ENCODE measurements around the gene TXNL4B. TPM values are rescaled to one million over a fixed set of nuclear protein-coding genes. Genes with fewer than 3 reads are reported as not detected.

The TXNL4B gene
- total RNA-seq, 1 experiment from 2014 or later = 7.7 TPM

DNA sequence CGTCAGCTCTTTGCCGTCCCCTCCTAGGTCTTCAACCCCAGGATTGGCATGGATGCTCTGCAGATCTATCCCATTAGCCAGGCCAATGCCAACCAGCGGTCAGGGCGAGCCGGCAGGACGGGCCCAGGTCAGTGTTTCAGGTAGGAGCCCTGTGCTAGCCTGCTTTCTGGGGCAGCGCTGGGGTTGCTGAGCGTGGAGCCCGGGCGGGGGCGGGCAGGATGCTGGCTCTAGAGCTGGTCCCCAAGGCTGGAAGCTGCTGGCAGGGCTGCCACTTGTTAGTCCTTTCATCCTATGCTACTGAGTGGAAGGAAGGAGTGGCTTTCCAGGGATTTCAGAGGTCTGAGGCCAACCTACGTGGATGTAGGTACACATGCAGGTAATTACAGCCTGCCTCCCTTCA is 12.6 kb upstream of the TXNL4B start:
- no peak for TF ChIP-seq SIN3A (IDR thresholded peaks at IDR 0.05; ENCODE audit: borderline replicate concordance, insufficient read depth, low read depth, low read length)
- TF ChIP-seq POLR2AphosphoS5 (IDR thresholded peaks at IDR 0.05; ENCODE audit: low read depth, low read length) = no peak
- TF ChIP-seq TCF7L2 (IDR thresholded peaks at IDR 0.05; ENCODE audit: low read depth, low read length) = no peak
- TF ChIP-seq, protein P1, sequence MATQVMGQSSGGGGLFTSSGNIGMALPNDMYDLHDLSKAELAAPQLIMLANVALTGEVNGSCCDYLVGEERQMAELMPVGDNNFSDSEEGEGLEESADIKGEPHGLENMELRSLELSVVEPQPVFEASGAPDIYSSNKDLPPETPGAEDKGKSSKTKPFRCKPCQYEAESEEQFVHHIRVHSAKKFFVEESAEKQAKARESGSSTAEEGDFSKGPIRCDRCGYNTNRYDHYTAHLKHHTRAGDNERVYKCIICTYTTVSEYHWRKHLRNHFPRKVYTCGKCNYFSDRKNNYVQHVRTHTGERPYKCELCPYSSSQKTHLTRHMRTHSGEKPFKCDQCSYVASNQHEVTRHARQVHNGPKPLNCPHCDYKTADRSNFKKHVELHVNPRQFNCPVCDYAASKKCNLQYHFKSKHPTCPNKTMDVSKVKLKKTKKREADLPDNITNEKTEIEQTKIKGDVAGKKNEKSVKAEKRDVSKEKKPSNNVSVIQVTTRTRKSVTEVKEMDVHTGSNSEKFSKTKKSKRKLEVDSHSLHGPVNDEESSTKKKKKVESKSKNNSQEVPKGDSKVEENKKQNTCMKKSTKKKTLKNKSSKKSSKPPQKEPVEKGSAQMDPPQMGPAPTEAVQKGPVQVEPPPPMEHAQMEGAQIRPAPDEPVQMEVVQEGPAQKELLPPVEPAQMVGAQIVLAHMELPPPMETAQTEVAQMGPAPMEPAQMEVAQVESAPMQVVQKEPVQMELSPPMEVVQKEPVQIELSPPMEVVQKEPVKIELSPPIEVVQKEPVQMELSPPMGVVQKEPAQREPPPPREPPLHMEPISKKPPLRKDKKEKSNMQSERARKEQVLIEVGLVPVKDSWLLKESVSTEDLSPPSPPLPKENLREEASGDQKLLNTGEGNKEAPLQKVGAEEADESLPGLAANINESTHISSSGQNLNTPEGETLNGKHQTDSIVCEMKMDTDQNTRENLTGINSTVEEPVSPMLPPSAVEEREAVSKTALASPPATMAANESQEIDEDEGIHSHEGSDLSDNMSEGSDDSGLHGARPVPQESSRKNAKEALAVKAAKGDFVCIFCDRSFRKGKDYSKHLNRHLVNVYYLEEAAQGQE (IDR thresholded peaks at IDR 0.05; ENCODE audit: insufficient read depth in 1 of 2, low read depth in 2 of 2, low read length in 1 of 2) = no peak
- TF ChIP-seq, protein P2, sequence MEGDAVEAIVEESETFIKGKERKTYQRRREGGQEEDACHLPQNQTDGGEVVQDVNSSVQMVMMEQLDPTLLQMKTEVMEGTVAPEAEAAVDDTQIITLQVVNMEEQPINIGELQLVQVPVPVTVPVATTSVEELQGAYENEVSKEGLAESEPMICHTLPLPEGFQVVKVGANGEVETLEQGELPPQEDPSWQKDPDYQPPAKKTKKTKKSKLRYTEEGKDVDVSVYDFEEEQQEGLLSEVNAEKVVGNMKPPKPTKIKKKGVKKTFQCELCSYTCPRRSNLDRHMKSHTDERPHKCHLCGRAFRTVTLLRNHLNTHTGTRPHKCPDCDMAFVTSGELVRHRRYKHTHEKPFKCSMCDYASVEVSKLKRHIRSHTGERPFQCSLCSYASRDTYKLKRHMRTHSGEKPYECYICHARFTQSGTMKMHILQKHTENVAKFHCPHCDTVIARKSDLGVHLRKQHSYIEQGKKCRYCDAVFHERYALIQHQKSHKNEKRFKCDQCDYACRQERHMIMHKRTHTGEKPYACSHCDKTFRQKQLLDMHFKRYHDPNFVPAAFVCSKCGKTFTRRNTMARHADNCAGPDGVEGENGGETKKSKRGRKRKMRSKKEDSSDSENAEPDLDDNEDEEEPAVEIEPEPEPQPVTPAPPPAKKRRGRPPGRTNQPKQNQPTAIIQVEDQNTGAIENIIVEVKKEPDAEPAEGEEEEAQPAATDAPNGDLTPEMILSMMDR (IDR thresholded peaks at IDR 0.05) = no peak
- peaks cover 7% of the 10 kb centered on the region for H3K36me3 ChIP-seq (ENCODE audit: control insufficient read depth, insufficient read depth, low read length)
- no peaks in the 10 kb centered on the region for H3K9me3 ChIP-seq (ENCODE audit: control insufficient read depth, insufficient read depth, low read depth, low read length)
- H3K27me3 ChIP-seq (ENCODE audit: control insufficient read depth, insufficient read depth, low read length) = no peaks in the 10 kb centered on the region
- BruUV-seq (replicated peaks) = no TSS peak
- ATAC-seq (no peak), DNase-seq (ENCODE audit: low read depth, low spot score) (no peak)
- H3K27ac ChIP-seq (ENCODE audit: low read length) = no peak overlapping the region
- ChIA-PET POLR2A (no interaction called here), CTCF (interaction anchor here (0.6 kb wide), 1 partner anchor 24 kb away, joined by 10 read pairs; no protein-coding TSS in a partner anchor)
- intact Hi-C loops (cut with micrococcal nuclease; ENCODE audit: unreplicated experiment) = no loop called here
- H3K4me3 ChIP-seq (ENCODE audit: low read depth in 2 of 2, low read length in 2 of 2) = no peak overlapping the region
- no peaks in the 10 kb centered on the region for H3K4me1 ChIP-seq (ENCODE audit: control insufficient read depth, insufficient read depth, low read length)
- in situ Hi-C loops (cut with HindIII; ENCODE audit: low pct_unique_long_range_greater_than_20kb, low sequenced_read_pairs) = no loop called here

DNA sequence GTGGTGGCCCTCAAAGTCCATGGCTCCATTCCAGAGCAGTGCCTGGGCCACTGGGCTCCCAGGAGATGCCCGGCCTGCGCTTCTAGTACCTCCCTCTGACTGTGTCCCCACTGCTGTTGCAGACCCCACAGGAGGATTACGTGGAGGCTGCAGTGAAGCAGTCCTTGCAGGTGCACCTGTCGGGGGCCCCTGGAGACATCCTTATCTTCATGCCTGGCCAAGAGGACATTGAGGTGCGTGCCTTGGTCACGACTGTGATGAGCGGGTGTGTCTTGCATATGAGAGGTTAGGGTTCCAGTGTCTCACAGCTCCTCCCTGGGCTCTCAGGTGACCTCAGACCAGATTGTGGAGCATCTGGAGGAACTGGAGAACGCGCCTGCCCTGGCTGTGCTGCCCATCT is 11.5 kb upstream of the TXNL4B start:
- Histone ChIP-seq H3K4me1 (ENCODE audit: control insufficient read depth, insufficient read depth, low read length) (no peaks in the 10 kb centered on the region), H3K9me3 (ENCODE audit: control insufficient read depth, insufficient read depth, low read depth, low read length) (no peaks in the 10 kb centered on the region), H3K27ac (ENCODE audit: low read length) (no peak overlapping the region), H3K27me3 (ENCODE audit: control insufficient read depth, insufficient read depth, low read length) (no peaks in the 10 kb centered on the region), H3K4me3 (ENCODE audit: low read depth in 2 of 2, low read length in 2 of 2) (no peak overlapping the region), H3K36me3 (ENCODE audit: control insufficient read depth, insufficient read depth, low read length) (peaks cover 7% of the 10 kb centered on the region)
- no peak for DNase-seq (ENCODE audit: low read depth, low spot score)
- in situ Hi-C loops (cut with HindIII; ENCODE audit: low pct_unique_long_range_greater_than_20kb, low sequenced_read_pairs) (no loop called here), intact Hi-C loops (cut with micrococcal nuclease; ENCODE audit: unreplicated experiment) (loop anchor here (5.0 kb wide), 1 partner anchor 38 kb away; no protein-coding TSS in a partner anchor)
- BruUV-seq (replicated peaks) = no TSS peak
- no peak for ATAC-seq
- POLR2A ChIA-PET = no interaction called here
- CTCF ChIA-PET = no interaction called here
- TF ChIP-seq, protein P2 (IDR thresholded peaks at IDR 0.05) = no peak
- TF ChIP-seq POLR2AphosphoS5 (IDR thresholded peaks at IDR 0.05; ENCODE audit: low read depth, low read length) = no peak
- TF ChIP-seq SIN3A (IDR thresholded peaks at IDR 0.05; ENCODE audit: borderline replicate concordance, insufficient read depth, low read depth, low read length) = no peak
- TF ChIP-seq, protein P1 (IDR thresholded peaks at IDR 0.05; ENCODE audit: insufficient read depth in 1 of 2, low read depth in 2 of 2, low read length in 1 of 2) = no peak
- TF ChIP-seq TCF7L2 (IDR thresholded peaks at IDR 0.05; ENCODE audit: low read depth, low read length) = no peak

All from Panc1 (cell line).